ENCODE results near the gene SLC25A25. TPM values are rescaled to one million over a fixed set of nuclear protein-coding genes. Genes with fewer than 3 reads are reported as not detected.
"Not testable (repeated sequence)": the region's sequence is repeated elsewhere in the genome, so short reads cannot be mapped to it uniquely, and the experiment has no call there.

Gene SLC25A25
- total RNA-seq, 1 experiment from 2014 or later, result 4.1 TPM

DNA sequence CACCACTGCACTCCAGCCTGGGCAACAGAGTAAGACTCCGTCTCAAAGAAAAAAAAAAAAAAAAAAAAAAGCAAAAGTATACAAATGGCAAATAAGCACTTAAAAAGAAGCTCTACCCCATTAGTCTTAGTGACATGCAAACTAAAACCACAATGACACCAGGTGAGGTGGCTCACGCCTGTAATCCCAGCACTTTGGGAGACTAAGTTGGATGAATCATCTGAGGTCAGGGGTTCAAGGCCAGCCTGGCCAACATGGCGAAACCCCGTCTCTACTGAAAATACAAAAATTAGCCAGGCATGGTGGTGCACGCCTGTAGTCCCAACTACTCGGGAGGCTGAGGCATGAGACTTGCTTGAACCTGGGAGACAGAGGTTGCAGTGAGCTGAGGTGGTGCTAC is 22.6 kb upstream of the SLC25A25 start:
- DNase-seq; H3K9me2 ChIP-seq (replicated peaks; ENCODE audit: insufficient read depth, low read length); H2AFZ ChIP-seq (ENCODE audit: low read length); H3K27ac ChIP-seq (ENCODE audit: low read length); H3K9me3 ChIP-seq (ENCODE audit: low read length); H3K4me1 ChIP-seq (ENCODE audit: low read length); H3K27me3 ChIP-seq (ENCODE audit: low read length); H3K79me2 ChIP-seq (ENCODE audit: low read length); H3K36me3 ChIP-seq (ENCODE audit: insufficient read depth, low read length); H3K4me2 ChIP-seq (ENCODE audit: low read depth, low read length, poor library complexity, severe bottlenecking); H3K4me3 ChIP-seq (ENCODE audit: low read length); H3K9ac ChIP-seq (ENCODE audit: low read length); H4K20me1 ChIP-seq (ENCODE audit: insufficient read depth, low read depth, low read length): not testable (repeated sequence)

DNA sequence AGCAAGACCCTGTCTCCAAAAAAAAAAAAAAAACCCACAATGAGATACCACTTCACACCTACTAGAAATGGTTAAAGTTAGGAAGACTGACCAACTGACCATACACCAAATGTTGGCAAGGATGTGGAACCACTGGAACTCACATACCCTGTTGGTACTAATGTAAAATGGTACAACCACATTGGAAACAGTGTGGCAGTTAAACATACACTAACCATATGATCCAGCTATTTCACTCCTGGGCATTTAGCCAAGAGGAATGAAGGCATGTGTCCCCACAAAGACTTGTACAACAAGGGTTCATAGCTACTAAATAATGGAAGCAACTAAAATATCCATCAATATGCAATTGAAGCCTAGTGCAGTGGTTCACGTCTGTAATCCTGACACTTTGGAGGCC is 22.2 kb upstream of the SLC25A25 start:
- Histone ChIP-seq H4K20me1 (ENCODE audit: insufficient read depth, low read depth, low read length) (no peaks in the 10 kb centered on the region), H3K27ac (ENCODE audit: low read length) (no peak overlapping the region), H3K4me3 (ENCODE audit: low read length) (no peak overlapping the region), H3K79me2 (ENCODE audit: low read length) (no peaks in the 10 kb centered on the region), H3K9me3 (ENCODE audit: low read length) (no peaks in the 10 kb centered on the region), H3K36me3 (ENCODE audit: insufficient read depth, low read length) (no peaks in the 10 kb centered on the region), H3K4me1 (ENCODE audit: low read length) (no peaks in the 10 kb centered on the region), H3K9me2 (replicated peaks; ENCODE audit: insufficient read depth, low read length) (no peaks in the 10 kb centered on the region), H2AFZ (ENCODE audit: low read length) (no peak overlapping the region), H3K27me3 (ENCODE audit: low read length) (no peaks in the 10 kb centered on the region), H3K9ac (ENCODE audit: low read length) (no peak overlapping the region), H3K4me2 (ENCODE audit: low read depth, low read length, poor library complexity, severe bottlenecking) (no peak overlapping the region)
- DNase-seq, result no peak

DNA sequence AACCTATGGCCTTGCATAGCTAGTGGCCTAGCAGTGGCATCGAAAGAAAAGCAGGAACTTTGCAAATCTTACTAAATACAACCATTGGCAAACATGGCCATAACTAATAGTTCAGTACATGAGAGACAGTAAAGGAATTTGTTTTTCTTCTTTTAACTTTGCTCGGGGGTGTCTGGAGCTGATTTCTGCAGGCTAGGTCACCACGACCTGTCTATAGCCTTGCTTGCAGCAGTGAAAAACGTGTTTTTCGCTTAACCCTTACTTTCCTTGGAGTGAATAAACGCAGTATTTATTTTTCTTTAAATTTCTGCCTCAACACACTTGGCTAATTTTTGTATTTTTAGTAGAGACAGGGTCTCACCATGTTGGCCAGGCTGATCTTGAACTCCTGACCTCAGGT is 20.8 kb upstream of the SLC25A25 start:
- Histone ChIP-seq H3K9me2 (replicated peaks; ENCODE audit: insufficient read depth, low read length) (no peaks in the 10 kb centered on the region), H4K20me1 (ENCODE audit: insufficient read depth, low read depth, low read length) (no peaks in the 10 kb centered on the region), H2AFZ (ENCODE audit: low read length) (no peak overlapping the region), H3K27me3 (ENCODE audit: low read length) (no peaks in the 10 kb centered on the region), H3K9me3 (ENCODE audit: low read length) (no peaks in the 10 kb centered on the region), H3K4me3 (ENCODE audit: low read length) (no peak overlapping the region), H3K4me2 (ENCODE audit: low read depth, low read length, poor library complexity, severe bottlenecking) (no peak overlapping the region), H3K79me2 (ENCODE audit: low read length) (no peaks in the 10 kb centered on the region), H3K36me3 (ENCODE audit: insufficient read depth, low read length) (no peaks in the 10 kb centered on the region), H3K4me1 (ENCODE audit: low read length) (no peaks in the 10 kb centered on the region), H3K9ac (ENCODE audit: low read length) (no peak overlapping the region), H3K27ac (ENCODE audit: low read length) (no peak overlapping the region)
- DNase-seq, result no peak

DNA sequence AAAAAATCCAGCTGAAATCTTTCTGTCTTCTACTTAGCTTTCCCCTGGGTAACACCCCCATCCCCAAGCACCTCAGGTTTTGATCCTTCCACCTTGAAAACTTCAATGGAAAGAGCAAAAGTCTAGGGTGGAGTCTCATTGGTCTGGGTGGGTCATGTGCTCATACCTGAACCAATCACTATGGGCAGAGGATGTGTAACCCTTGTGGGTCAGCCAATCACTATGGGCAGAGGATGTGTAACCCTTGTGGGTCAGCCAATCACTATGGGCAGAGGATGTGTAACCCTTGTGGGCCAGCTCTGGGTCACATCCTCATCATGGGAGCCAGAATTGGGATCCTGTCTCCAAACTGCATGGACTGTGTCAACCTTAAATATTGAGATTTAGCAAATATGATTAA is 19.4 kb upstream of the SLC25A25 start:
- Histone ChIP-seq H2AFZ (ENCODE audit: low read length) (no peak overlapping the region), H4K20me1 (ENCODE audit: insufficient read depth, low read depth, low read length) (no peaks in the 10 kb centered on the region), H3K27me3 (ENCODE audit: low read length) (no peaks in the 10 kb centered on the region), H3K4me2 (ENCODE audit: low read depth, low read length, poor library complexity, severe bottlenecking) (no peak overlapping the region), H3K36me3 (ENCODE audit: insufficient read depth, low read length) (no peaks in the 10 kb centered on the region), H3K79me2 (ENCODE audit: low read length) (no peaks in the 10 kb centered on the region), H3K9ac (ENCODE audit: low read length) (no peak overlapping the region), H3K4me3 (ENCODE audit: low read length) (no peak overlapping the region), H3K4me1 (ENCODE audit: low read length) (no peaks in the 10 kb centered on the region), H3K9me2 (replicated peaks; ENCODE audit: insufficient read depth, low read length) (no peaks in the 10 kb centered on the region), H3K27ac (ENCODE audit: low read length) (no peak overlapping the region), H3K9me3 (ENCODE audit: low read length) (no peaks in the 10 kb centered on the region)
- peak; percentile 67 for DNase-seq

DNA sequence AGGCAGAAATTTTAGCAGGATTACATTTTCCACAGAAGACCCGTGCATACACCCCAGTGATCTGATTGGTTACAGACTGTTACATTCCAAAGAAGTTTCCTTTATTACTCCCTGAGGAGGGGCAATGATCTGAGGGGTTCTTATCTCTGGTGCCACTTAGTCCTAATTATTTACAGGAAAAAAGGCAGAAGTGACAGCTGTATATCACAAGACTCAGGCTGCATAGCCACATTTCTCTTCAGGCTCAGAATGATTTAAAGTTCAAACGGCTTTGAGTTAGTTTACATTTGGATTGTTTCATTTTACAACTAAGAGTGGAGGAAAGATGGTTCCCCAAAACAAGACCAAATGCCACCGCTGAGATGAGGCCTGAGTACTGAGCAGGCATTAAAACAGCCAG is 18.2 kb upstream of the SLC25A25 start:
- Histone ChIP-seq H3K36me3 (ENCODE audit: insufficient read depth, low read length) (no peaks in the 10 kb centered on the region), H3K9me3 (ENCODE audit: low read length) (no peaks in the 10 kb centered on the region), H3K79me2 (ENCODE audit: low read length) (no peaks in the 10 kb centered on the region), H3K4me1 (ENCODE audit: low read length) (no peaks in the 10 kb centered on the region), H4K20me1 (ENCODE audit: insufficient read depth, low read depth, low read length) (no peaks in the 10 kb centered on the region), H3K9me2 (replicated peaks; ENCODE audit: insufficient read depth, low read length) (no peaks in the 10 kb centered on the region), H3K9ac (ENCODE audit: low read length) (no peak overlapping the region), H2AFZ (ENCODE audit: low read length) (no peak overlapping the region), H3K27ac (ENCODE audit: low read length) (no peak overlapping the region), H3K27me3 (ENCODE audit: low read length) (no peaks in the 10 kb centered on the region), H3K4me2 (ENCODE audit: low read depth, low read length, poor library complexity, severe bottlenecking) (no peak overlapping the region), H3K4me3 (ENCODE audit: low read length) (no peak overlapping the region)
- DNase-seq, result no peak

DNA sequence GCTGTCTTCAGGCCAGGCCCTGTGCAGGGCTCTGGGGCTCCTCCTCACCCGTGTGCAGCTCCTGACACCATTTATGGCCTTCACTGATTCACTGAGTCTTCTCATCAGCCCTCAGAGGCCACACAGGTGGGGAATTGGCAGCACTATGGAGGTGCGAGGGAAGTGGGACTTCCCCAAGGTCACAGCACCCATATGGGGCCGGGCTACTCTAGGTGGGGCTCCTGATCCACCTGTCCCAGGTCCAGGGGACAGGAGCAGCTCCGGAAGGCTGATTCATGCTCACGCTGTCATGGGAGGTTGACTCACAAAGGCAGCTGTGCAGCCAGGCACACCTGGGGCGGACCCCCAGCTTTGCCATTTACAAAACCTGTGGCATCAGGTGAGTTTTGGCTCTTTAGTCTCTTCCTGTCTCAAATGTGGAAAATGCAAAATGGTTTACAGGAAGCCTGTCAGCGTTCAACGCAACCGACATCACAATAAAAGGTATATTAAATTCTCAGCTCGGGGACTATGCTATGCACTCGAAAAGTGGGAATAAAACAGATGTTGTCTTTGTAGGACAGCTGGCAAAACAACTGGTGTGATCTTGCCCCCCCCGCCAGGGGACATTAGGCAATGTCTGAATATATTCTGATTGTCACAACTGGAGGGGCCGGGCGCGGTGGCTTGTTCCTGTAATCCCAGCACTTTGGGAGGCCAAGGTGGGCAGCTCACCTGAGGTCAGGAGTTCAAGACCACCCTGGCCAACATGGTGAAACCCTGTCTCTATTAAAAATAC is 15.9 kb upstream of the SLC25A25 start:
- H3K79me2 ChIP-seq (ENCODE audit: low read length), result no peaks in the 10 kb centered on the region
- H3K27ac ChIP-seq (ENCODE audit: low read length), result no peak overlapping the region
- H3K9me2 ChIP-seq (replicated peaks; ENCODE audit: insufficient read depth, low read length), result no peaks in the 10 kb centered on the region
- H3K4me1 ChIP-seq (ENCODE audit: low read length), result no peaks in the 10 kb centered on the region
- no peak for DNase-seq
- no peaks in the 10 kb centered on the region for H4K20me1 ChIP-seq (ENCODE audit: insufficient read depth, low read depth, low read length)
- no peak overlapping the region for H3K9ac ChIP-seq (ENCODE audit: low read length)
- H3K36me3 ChIP-seq (ENCODE audit: insufficient read depth, low read length), result no peaks in the 10 kb centered on the region
- no peaks in the 10 kb centered on the region for H3K27me3 ChIP-seq (ENCODE audit: low read length)
- no peak overlapping the region for H3K4me2 ChIP-seq (ENCODE audit: low read depth, low read length, poor library complexity, severe bottlenecking)
- no peaks in the 10 kb centered on the region for H3K9me3 ChIP-seq (ENCODE audit: low read length)
- no peak overlapping the region for H3K4me3 ChIP-seq (ENCODE audit: low read length)
- H2AFZ ChIP-seq (ENCODE audit: low read length), result no peak overlapping the region

DNA sequence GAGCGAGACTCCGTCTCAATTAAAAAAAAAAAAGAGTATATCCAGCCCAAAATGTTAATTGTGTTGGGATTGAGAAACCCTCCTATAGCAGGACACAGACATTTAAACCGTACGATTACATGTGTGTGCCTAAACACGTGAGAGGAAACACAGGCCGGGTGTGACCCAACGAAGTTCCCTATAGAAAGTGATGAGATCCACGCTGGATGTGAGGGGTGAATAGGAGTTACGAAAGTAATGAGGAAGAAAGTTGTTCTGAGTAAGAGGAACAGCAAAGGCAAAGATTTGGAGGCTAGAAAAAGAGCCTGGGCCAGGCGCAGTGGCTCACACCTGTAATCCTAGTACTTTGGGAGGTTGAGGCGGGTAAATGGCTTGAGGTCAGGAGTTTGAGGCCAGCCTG is 14.5 kb upstream of the SLC25A25 start:
- H3K27me3 ChIP-seq (ENCODE audit: low read length), result no peaks in the 10 kb centered on the region
- no peaks in the 10 kb centered on the region for H3K9me3 ChIP-seq (ENCODE audit: low read length)
- H3K4me3 ChIP-seq (ENCODE audit: low read length), result no peak overlapping the region
- no peak overlapping the region for H3K4me2 ChIP-seq (ENCODE audit: low read depth, low read length, poor library complexity, severe bottlenecking)
- no peaks in the 10 kb centered on the region for H3K36me3 ChIP-seq (ENCODE audit: insufficient read depth, low read length)
- no peak for DNase-seq
- H3K9ac ChIP-seq (ENCODE audit: low read length), result no peak overlapping the region
- H4K20me1 ChIP-seq (ENCODE audit: insufficient read depth, low read depth, low read length), result no peaks in the 10 kb centered on the region
- no peaks in the 10 kb centered on the region for H3K9me2 ChIP-seq (replicated peaks; ENCODE audit: insufficient read depth, low read length)
- no peak overlapping the region for H3K27ac ChIP-seq (ENCODE audit: low read length)
- no peaks in the 10 kb centered on the region for H3K4me1 ChIP-seq (ENCODE audit: low read length)
- no peaks in the 10 kb centered on the region for H3K79me2 ChIP-seq (ENCODE audit: low read length)
- H2AFZ ChIP-seq (ENCODE audit: low read length), result no peak overlapping the region

DNA sequence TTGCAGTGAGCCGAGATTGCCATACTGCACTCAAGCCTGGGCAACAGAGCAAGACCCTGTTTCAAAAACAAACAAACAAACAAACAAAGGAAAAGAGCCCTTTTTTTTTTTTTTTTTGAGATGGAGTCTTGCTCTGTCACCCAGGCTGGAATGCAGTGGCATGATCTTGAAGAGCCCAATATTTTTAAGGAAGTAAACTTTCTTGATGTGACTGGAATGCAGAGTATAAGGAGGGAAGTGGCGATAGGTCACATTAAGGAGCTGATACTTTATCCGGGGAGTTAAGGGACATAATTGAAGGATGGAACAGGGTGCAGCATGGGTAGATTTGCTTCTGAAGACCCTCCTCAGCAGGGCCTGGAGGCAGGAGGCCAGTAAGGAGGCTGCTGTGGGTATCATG is 13.9 kb upstream of the SLC25A25 start:
- no peaks in the 10 kb centered on the region for H3K79me2 ChIP-seq (ENCODE audit: low read length)
- H3K27me3 ChIP-seq (ENCODE audit: low read length), result no peaks in the 10 kb centered on the region
- H3K9me2 ChIP-seq (replicated peaks; ENCODE audit: insufficient read depth, low read length), result no peaks in the 10 kb centered on the region
- H3K9ac ChIP-seq (ENCODE audit: low read length), result no peak overlapping the region
- no peaks in the 10 kb centered on the region for H3K36me3 ChIP-seq (ENCODE audit: insufficient read depth, low read length)
- H3K9me3 ChIP-seq (ENCODE audit: low read length), result no peaks in the 10 kb centered on the region
- H2AFZ ChIP-seq (ENCODE audit: low read length), result no peak overlapping the region
- H3K27ac ChIP-seq (ENCODE audit: low read length), result no peak overlapping the region
- H3K4me1 ChIP-seq (ENCODE audit: low read length), result no peaks in the 10 kb centered on the region
- H3K4me2 ChIP-seq (ENCODE audit: low read depth, low read length, poor library complexity, severe bottlenecking), result no peak overlapping the region
- no peak overlapping the region for H3K4me3 ChIP-seq (ENCODE audit: low read length)
- no peaks in the 10 kb centered on the region for H4K20me1 ChIP-seq (ENCODE audit: insufficient read depth, low read depth, low read length)
- no peak for DNase-seq
